GM12892 (cell line): ENCODE data around the gene SORCS2.

Experiments
- POLR2A ChIP-seq: IDR thresholded peaks from 2 replicates; pipeline ENCODE4 v1.6.1; 2011; ENCODE audit warnings: low read depth, low read length, control low read depth
- TAF1 ChIP-seq: IDR thresholded peaks from 2 replicates; pipeline ENCODE4 v1.6.1; 2011; ENCODE audit warnings: low read depth, mild to moderate bottlenecking, control low read depth, low read length, borderline replicate concordance

DNA sequence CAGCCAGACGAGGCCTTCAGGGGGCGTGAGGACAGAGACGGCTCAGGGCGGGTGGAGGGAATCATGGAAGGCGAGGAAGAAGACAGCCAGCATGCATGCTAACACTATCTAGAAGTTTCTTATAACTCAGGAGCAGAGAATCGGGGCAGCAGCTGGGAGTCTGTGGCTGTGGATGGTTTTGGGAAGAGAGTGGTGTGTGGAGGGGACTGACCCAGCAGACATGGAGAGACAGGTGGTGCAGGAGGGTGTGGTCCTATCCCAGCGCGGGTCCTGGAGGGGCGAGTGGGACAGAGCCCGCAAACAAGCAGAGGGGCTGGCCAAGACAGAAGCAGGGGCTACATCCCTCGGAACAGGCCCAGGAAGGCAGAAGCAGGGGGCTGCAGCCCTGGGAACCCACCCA, 555.2 kb downstream of the SORCS2 start:
- TF ChIP-seq POLR2A (no peak), TAF1 (no peak)
